SU-DHL-6 (cell line): Measurements from ENCODE around the gene ACAD10.

Experiments used
- EZH2phosphoT487 ChIP-seq: fragments of 200-600 bp; sonication (generic), shearing (Covaris generic); conservative IDR thresholded peaks from 2 replicates; pipeline ENCODE4 v1.6.1; 2018; ENCODE audit warnings: mild to moderate bottlenecking, antibody characterized with exemption, low read length, moderate library complexity, mixed read lengths
- TF ChIP-seq, protein P1 (sequence below): fragments of 200-600 bp; sonication (generic); IDR thresholded peaks from one replicate; pipeline ENCODE4 v1.5.1; 2017; ENCODE audit warnings: antibody characterized with exemption, mild to moderate bottlenecking, low read length, moderate library complexity; ENCODE audit not compliant: insufficient read depth, poor library complexity, severe bottlenecking

DNA sequence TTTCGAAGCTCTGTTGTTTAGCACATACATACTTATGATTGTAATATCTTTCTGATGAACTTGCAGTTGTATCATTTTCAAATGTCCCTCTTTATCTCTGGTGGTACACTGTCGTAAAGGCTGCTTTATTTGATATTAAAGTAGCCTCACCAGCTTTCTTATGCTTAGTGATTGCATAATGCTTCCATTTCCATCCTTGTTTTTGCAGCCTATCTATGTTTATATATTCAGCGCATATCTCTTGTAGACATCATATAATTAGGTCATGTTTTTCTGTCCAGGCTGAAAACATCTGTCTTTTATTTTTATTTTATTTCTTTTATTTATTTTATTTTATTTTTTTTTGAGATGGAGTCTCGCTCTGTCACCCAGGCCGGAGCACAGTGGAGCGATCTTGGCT is 34.6 kb downstream of the ACAD10 start:
- TF ChIP-seq, protein P1, sequence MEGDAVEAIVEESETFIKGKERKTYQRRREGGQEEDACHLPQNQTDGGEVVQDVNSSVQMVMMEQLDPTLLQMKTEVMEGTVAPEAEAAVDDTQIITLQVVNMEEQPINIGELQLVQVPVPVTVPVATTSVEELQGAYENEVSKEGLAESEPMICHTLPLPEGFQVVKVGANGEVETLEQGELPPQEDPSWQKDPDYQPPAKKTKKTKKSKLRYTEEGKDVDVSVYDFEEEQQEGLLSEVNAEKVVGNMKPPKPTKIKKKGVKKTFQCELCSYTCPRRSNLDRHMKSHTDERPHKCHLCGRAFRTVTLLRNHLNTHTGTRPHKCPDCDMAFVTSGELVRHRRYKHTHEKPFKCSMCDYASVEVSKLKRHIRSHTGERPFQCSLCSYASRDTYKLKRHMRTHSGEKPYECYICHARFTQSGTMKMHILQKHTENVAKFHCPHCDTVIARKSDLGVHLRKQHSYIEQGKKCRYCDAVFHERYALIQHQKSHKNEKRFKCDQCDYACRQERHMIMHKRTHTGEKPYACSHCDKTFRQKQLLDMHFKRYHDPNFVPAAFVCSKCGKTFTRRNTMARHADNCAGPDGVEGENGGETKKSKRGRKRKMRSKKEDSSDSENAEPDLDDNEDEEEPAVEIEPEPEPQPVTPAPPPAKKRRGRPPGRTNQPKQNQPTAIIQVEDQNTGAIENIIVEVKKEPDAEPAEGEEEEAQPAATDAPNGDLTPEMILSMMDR: no peak
- TF ChIP-seq EZH2phosphoT487: no peak
